Measurements from ENCODE around the gene DENND4A.

Gene DENND4A

GRCh38 chr15:65757256-65757655 lies 34.8 kb downstream of the DENND4A start:
- TF ChIP-seq CTCF (IDR thresholded peaks at IDR 0.05; ENCODE audit: insufficient read depth, low read length, poor library complexity, severe bottlenecking): no peak
- H3K36me3 ChIP-seq (ENCODE audit: control insufficient read depth, insufficient read depth, low read length): peaks cover 2% of the 10 kb centered on the region; the same call in 1 of the 2 replicates
- no peak for DNase-seq (ENCODE audit: extremely low read depth, insufficient read length)
- H3K4me3 ChIP-seq (replicated peaks; ENCODE audit: low read depth, low read length): no peak overlapping the region
- no peaks in the 10 kb centered on the region for H3K27me3 ChIP-seq (replicated peaks; ENCODE audit: control insufficient read depth, insufficient read depth, low read length)

GRCh38 chr15:65752151-65752700 lies 39.9 kb downstream of the DENND4A start:
- Histone ChIP-seq H3K27me3 (replicated peaks; ENCODE audit: control insufficient read depth, insufficient read depth, low read length) (no peaks in the 10 kb centered on the region), H3K4me3 (replicated peaks; ENCODE audit: low read depth, low read length) (no peak overlapping the region), H3K36me3 (ENCODE audit: control insufficient read depth, insufficient read depth, low read length) (0 out of 2 replicates have a peak, but pooled peaks cover 2% of the 10 kb centered on the region)
- DNase-seq (ENCODE audit: extremely low read depth, insufficient read length): no peak
- TF ChIP-seq CTCF (IDR thresholded peaks at IDR 0.05; ENCODE audit: insufficient read depth, low read length, poor library complexity, severe bottlenecking): no peak

- DNase-seq (ENCODE audit: extremely low read depth, insufficient read length): no peak
- 0 out of 2 replicates have a peak, but pooled peaks cover 2% of the 10 kb centered on the region for H3K36me3 ChIP-seq (ENCODE audit: control insufficient read depth, insufficient read depth, low read length)
- no peak overlapping the region for H3K4me3 ChIP-seq (replicated peaks; ENCODE audit: low read depth, low read length)
- no peak for TF ChIP-seq CTCF (IDR thresholded peaks at IDR 0.05; ENCODE audit: insufficient read depth, low read length, poor library complexity, severe bottlenecking)
- H3K27me3 ChIP-seq (replicated peaks; ENCODE audit: control insufficient read depth, insufficient read depth, low read length): no peaks in the 10 kb centered on the region
These were observed 40.7 kb downstream of the DENND4A start for GRCh38 chr15:65751431-65751830.

GRCh38 chr15:65747265-65747664 lies 44.8 kb downstream of the DENND4A start:
- Histone ChIP-seq H3K4me3 (replicated peaks; ENCODE audit: low read depth, low read length) (no peak overlapping the region), H3K36me3 (ENCODE audit: control insufficient read depth, insufficient read depth, low read length) (peaks cover 4% of the 10 kb centered on the region; the same call in 1 of the 2 replicates), H3K27me3 (replicated peaks; ENCODE audit: control insufficient read depth, insufficient read depth, low read length) (no peaks in the 10 kb centered on the region)
- no peak for DNase-seq (ENCODE audit: extremely low read depth, insufficient read length)
- TF ChIP-seq CTCF (IDR thresholded peaks at IDR 0.05; ENCODE audit: insufficient read depth, low read length, poor library complexity, severe bottlenecking): no peak

GRCh38 chr15:65743637-65744252 lies 48.3 kb downstream of the DENND4A start:
- H3K36me3 ChIP-seq (ENCODE audit: control insufficient read depth, insufficient read depth, low read length): peaks cover 2% of the 10 kb centered on the region
- TF ChIP-seq CTCF (IDR thresholded peaks at IDR 0.05; ENCODE audit: insufficient read depth, low read length, poor library complexity, severe bottlenecking): no peak
- H3K4me3 ChIP-seq (replicated peaks; ENCODE audit: low read depth, low read length): no peak overlapping the region
- no peak for DNase-seq (ENCODE audit: extremely low read depth, insufficient read length)
- no peaks in the 10 kb centered on the region for H3K27me3 ChIP-seq (replicated peaks; ENCODE audit: control insufficient read depth, insufficient read depth, low read length)
